Sigmoid colon (tissue), 7 donors: ENCODE data around the gene SPTLC2. TPM values are rescaled to one million over a fixed set of nuclear protein-coding genes. Genes with fewer than 3 reads are reported as not detected.
"Not testable (repeated sequence)": the region's sequence is repeated elsewhere in the genome, so short reads cannot be mapped to it uniquely, and the experiment has no call there.

ENCODE experiments used
- DNase-seq: peaks from one replicate; pipeline ENCODE4 v3.0.0-alpha.2; 2019
- H3K27ac ChIP-seq, 4 donors: fragments of 200-600 bp; sonication (generic); one replicate each; pipeline ENCODE4 v1.5.1; 2016 to 2019; ENCODE audit warnings: mild to moderate bottlenecking in 1 of 4
- H3K27me3 ChIP-seq, 3 donors: fragments of 200-600 bp; sonication (generic); one replicate each; pipeline ENCODE4 v1.5.1; 2019; ENCODE audit warnings: mild to moderate bottlenecking in 1 of 3
- H3K36me3 ChIP-seq, 4 donors: fragments of 200-600 bp; sonication (generic); one replicate each; pipeline ENCODE4 v1.5.1; 2016 to 2019
- H3K4me1 ChIP-seq, 4 donors: fragments of 200-600 bp; sonication (generic); one replicate each; pipeline ENCODE4 v1.5.1; 2017 to 2019
- H3K4me3 ChIP-seq, 4 donors: fragments of 200-600 bp; sonication (generic); one replicate each; pipeline ENCODE4 v1.5.1; 2017 to 2019; ENCODE audit warnings: mild to moderate bottlenecking in 2 of 4, moderate library complexity in 1 of 4
- H3K9me3 ChIP-seq, 4 donors: fragments of 200-600 bp in 3 of 4; sonication (generic) in 3 of 4; one replicate each; pipeline versions ENCODE4 v1.5.1 to v1.6.1; 2013 to 2019
- CTCF ChIP-seq, 4 experiments: fragments of 450-650 bp in 3 of 4; fragments of 200-600 bp in 1 of 4; IDR thresholded peaks; one replicate each; pipeline ENCODE4 v1.5.1; 2016 to 2019; ENCODE audit warnings: antibody characterized with exemption in 4 of 4, mild to moderate bottlenecking in 3 of 4, moderate library complexity in 2 of 4
- EP300 ChIP-seq, 4 donors: sonication (generic); formaldehyde crosslinking; IDR thresholded peaks; one replicate each; pipeline ENCODE4 v1.6.1; 2017; ENCODE audit warnings: antibody characterized with exemption in 4 of 4
- POLR2A ChIP-seq, 2 donors: fragments of 450-650 bp; IDR thresholded peaks; one replicate each; pipeline ENCODE4 v1.6.1; 2016; ENCODE audit warnings: antibody characterized with exemption in 2 of 2, mild to moderate bottlenecking in 2 of 2, moderate library complexity in 2 of 2
- POLR2AphosphoS5 ChIP-seq, 4 donors: sonication (generic); formaldehyde crosslinking; IDR thresholded peaks; one replicate each; pipeline ENCODE4 v1.6.1; 2017; ENCODE audit warnings: antibody characterized with exemption in 4 of 4
- WGBS, 2 donors: extraction: QIAGEN DNeasy Blood & Tissue Kit; methylation state at CpG; one replicate each; pipeline ENCODE4 v1.1.7; 2013; 5-methylcytosine and 5-hydroxymethylcytosine counted together
- intact Hi-C: fragments of 100-400 bp; cut with DNase I; formaldehyde crosslinking; loops from one replicate; pipeline ENCODE4 v1.15.1; 2023
- polyA plus RNA-seq, 3 donors: library from polyadenylated mRNA; stranded (reverse); fragments of 200-250 nt; gene quantifications; one replicate each; pipeline ENCODE4 v1.2.3, GENCODE V29; 2013
- total RNA-seq, 4 donors: library from RNA; depleted of rRNA; stranded (reverse); fragments of >200 nt; gene quantifications; one replicate each; pipeline ENCODE4 v1.1.0, GENCODE V29; 2016
- donor health status: healthy with polysubstance abuse.
- donor health status: Bipolar disorder and iron deficiency.
- donor health status: healthy.

Gene SPTLC2
- total RNA-seq (10 to 100 TPM; 12.4 to 16.5 (median 15.5) TPM), polyA plus RNA-seq (10 to 100 TPM in 1 of 3 donors, 1 to 10 TPM in 2; 2.8 to 27.6 (median 3.0) TPM)

DNA sequence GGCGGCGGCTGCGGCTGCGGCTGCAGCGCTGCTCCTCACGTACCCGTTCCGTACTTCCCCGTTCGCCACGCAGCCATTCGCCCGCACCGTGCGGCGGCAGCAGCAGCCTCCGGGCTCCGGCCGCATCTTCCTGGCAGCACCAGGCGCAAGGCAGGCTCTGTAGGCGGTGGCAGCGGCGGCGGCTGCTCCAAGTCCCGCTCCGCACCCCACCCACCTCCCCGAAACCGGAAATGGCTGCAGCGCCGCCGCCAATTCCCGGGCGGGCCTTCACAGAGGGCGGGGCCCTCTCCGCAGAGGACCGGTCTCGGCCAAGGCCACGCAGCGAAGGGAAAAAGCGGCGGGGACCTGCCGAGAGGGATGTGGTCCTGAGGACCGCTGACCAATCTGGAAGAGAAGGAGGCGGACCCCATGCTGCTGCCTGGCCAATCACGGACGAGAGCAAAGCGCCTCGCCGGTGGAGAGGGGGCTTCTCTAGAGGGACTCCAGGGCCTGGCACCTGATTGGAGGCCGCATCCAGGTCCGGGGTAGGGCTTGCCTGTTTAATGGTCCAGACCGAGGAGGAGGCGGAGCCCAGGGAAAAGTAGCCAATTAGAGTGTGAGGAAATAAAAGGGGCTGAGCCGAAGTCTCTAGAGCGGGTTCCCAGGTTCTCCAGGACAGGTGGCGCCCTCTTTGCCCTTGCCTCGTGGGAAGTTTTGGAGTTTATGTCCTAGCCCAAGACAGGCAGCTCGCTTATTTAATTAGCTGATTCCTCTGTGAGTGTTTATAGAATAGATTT lies at the start of gene SPTLC2:
TSS of gene SPTLC2 (minus strand) at position 184 of the 776 bp plus-strand sequence. CDS start at position 126, 58 bp downstream.
- DNase-seq = peak; percentile 100
- no peaks in the 10 kb centered on the region for H3K36me3 ChIP-seq
- intact Hi-C loops = loop anchor here (2.0 to 5.0 kb wide), 2 partner anchors 92 to 159 kb away; partner anchors contain the start of genes AHSA1, ALKBH1, SLIRP and VIPAS39
- TF ChIP-seq EP300 (IDR thresholded peaks at IDR 0.05) (no peak), CTCF (IDR thresholded peaks at IDR 0.05) (no peak), POLR2A (IDR thresholded peaks at IDR 0.05) (peak; percentile 26 to 76), POLR2AphosphoS5 (IDR thresholded peaks at IDR 0.05) (peak; percentile 68 to 87 (median 84))
- peaks cover 0 to 20% (median 12%) of the 10 kb centered on the region in 4 donors for H3K4me1 ChIP-seq
- H3K9me3 ChIP-seq = no peaks in the 10 kb centered on the region
- 1% methylated on average over 58 of the region's 58 CpGs for WGBS, 2 donors
- H3K27ac ChIP-seq = peak within 1 kb of the TSS; percentile 82 to 85 (median 84)
- H3K27me3 ChIP-seq = no peaks in the 10 kb centered on the region
- H3K4me3 ChIP-seq = peak within 1 kb of the TSS; percentile 47 to 90 (median 81)

DNA sequence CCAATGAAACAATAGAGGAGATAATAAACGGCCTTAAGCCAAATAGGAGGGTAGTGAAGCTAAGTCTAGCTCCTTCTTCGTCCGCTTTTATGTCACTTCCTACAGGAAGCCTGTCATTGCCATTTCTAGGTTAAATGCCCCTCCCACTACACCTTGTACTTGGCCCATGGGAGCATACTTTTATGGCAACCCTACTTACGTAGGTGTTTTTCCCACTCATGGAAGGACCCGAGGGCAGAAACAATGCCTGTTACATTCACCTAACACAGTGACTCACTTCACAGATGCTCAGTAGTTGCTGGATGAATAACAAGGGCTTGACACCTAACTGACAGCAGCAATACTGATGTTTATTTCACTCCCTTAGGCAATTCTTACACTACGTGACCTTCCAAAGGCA lies 46.9 kb upstream of the SPTLC2 start:
- H3K4me3 ChIP-seq = no peak overlapping the region
- no peak for DNase-seq
- H3K4me1 ChIP-seq = no peaks in the 10 kb centered on the region
- no peaks in the 10 kb centered on the region for H3K9me3 ChIP-seq
- no peaks in the 10 kb centered on the region for H3K27me3 ChIP-seq
- no peak for TF ChIP-seq POLR2A (IDR thresholded peaks at IDR 0.05)
- TF ChIP-seq POLR2AphosphoS5 (IDR thresholded peaks at IDR 0.05) = peak in 1 of 4 donors; percentile 5
- intact Hi-C loops = no loop called here
- H3K27ac ChIP-seq = no peak overlapping the region
- 70 to 71% methylated on average over 6 of the region's 6 CpGs for WGBS, 2 donors
- no peaks in the 10 kb centered on the region for H3K36me3 ChIP-seq

GRCh38 chr14:77661562-77661961 lies 45.1 kb upstream of the SPTLC2 start:
- H3K4me3 ChIP-seq, H3K27me3 ChIP-seq, H3K9me3 ChIP-seq, H3K27ac ChIP-seq, H3K4me1 ChIP-seq, DNase-seq, intact Hi-C loops, H3K36me3 ChIP-seq: not testable (repeated sequence)
- WGBS, 2 donors = 81 to 83% methylated on average over 9 of the region's 9 CpGs

DNA sequence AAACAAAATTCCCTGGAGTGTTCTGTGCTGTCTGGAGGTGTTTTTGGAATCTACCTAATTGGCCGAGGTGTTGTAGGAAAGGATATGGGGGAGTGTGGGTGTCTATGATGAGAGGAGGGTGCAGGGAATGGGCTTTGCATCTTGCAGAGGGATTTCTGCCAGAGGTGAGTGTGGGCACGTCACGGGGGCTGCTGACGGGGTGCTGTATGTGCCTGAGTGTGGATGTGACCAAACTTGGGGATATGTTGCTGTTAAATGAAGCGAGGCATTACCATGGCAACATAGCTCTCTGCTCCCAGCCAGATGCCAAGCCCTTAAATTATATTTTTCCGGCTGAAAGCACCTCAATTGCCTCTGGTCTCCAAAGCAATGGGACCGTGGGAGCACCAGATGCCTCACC lies 44.3 kb upstream of the SPTLC2 start:
- 87 to 88% methylated on average over 7 of the region's 7 CpGs for WGBS, 2 donors
- Histone ChIP-seq H3K9me3 (no peaks in the 10 kb centered on the region), H3K4me3 (no peak overlapping the region), H3K36me3 (no peaks in the 10 kb centered on the region), H3K27me3 (no peaks in the 10 kb centered on the region), H3K27ac (no peak overlapping the region), H3K4me1 (no peaks in the 10 kb centered on the region)
- intact Hi-C loops = no loop called here
- TF ChIP-seq POLR2AphosphoS5 (IDR thresholded peaks at IDR 0.05) = no peak
- TF ChIP-seq CTCF (IDR thresholded peaks at IDR 0.05) = no peak
- no peak for TF ChIP-seq EP300 (IDR thresholded peaks at IDR 0.05)
- TF ChIP-seq POLR2A (IDR thresholded peaks at IDR 0.05) = no peak
- no peak for DNase-seq

DNA sequence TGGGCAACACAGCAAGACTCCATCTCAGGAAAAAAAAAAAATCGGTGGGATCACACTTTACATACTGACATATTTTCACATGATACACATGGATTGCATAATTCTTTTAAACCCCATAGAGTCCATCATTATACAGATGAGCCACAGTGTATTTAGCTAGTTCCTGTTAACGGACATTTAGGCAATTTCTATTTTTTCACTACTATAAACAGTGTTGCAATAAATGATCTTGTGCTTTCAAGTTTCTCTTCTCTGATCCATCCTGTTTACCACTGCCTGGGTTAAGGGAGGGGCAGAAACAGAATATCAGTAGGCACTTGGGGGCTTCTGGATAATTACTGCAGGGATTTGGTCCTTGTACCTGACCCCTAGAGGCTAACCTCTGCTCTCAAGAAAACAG lies 43.4 kb upstream of the SPTLC2 start:
- TF ChIP-seq EP300 (IDR thresholded peaks at IDR 0.05) (peak in 2 of 4 donors; percentile 30 to 43), POLR2AphosphoS5 (IDR thresholded peaks at IDR 0.05) (peak in 1 of 4 donors; percentile 11), POLR2A (IDR thresholded peaks at IDR 0.05) (no peak), CTCF (IDR thresholded peaks at IDR 0.05) (no peak)

More for the DNA sequence above, 43.4 kb upstream of the SPTLC2 start:
- H3K27ac ChIP-seq = peak overlapping the region in 1 of 4 donors; percentile 45
- no peaks in the 10 kb centered on the region for H3K9me3 ChIP-seq
- no peak for DNase-seq
- 76 to 82% methylated on average over 2 of the region's 2 CpGs for WGBS, 2 donors
- H3K27me3 ChIP-seq = no peaks in the 10 kb centered on the region
- no peaks in the 10 kb centered on the region for H3K4me1 ChIP-seq
- no peak overlapping the region for H3K4me3 ChIP-seq
- intact Hi-C loops = no loop called here
- H3K36me3 ChIP-seq = no peaks in the 10 kb centered on the region
